HG03457 (cell line): ENCODE data around the gene ALDH1L1.

ENCODE experiments used
- ATAC-seq: cut with Tn5 transposase; IDR thresholded peaks from one replicate; pipeline ENCODE4 v1.9.1; 2021; ENCODE audit warnings: moderate number of reproducible peaks; ENCODE audit not compliant: unreplicated experiment

Gene ALDH1L1

GRCh38 chr3:126124148-126124868 lies 56.1 kb downstream of the ALDH1L1 start:
- ATAC-seq = no peak

GRCh38 chr3:126121632-126122031 lies 58.8 kb downstream of the ALDH1L1 start:
- ATAC-seq = no peak

- no peak for ATAC-seq
These were observed 59.3 kb downstream of the ALDH1L1 start for GRCh38 chr3:126121074-126121473.

- ATAC-seq = no peak
These were observed 60.4 kb downstream of the ALDH1L1 start for GRCh38 chr3:126119976-126120375.

GRCh38 chr3:126119008-126119675 lies 61.2 kb downstream of the ALDH1L1 start:
- no peak for ATAC-seq

- no peak for ATAC-seq
These were observed 61.8 kb downstream of the ALDH1L1 start for GRCh38 chr3:126118591-126118990.

- ATAC-seq = no peak
These were observed 62.6 kb downstream of the ALDH1L1 start for GRCh38 chr3:126117786-126118185.

- no peak for ATAC-seq
These were observed 63.2 kb downstream of the ALDH1L1 start for GRCh38 chr3:126117212-126117611.

- ATAC-seq = no peak
These were observed 63.9 kb downstream of the ALDH1L1 start for GRCh38 chr3:126116526-126116925.

GRCh38 chr3:126114443-126115386 lies 65.7 kb downstream of the ALDH1L1 start:
- no peak for ATAC-seq

GRCh38 chr3:126113733-126114442 lies 66.5 kb downstream of the ALDH1L1 start:
- ATAC-seq = no peak

GRCh38 chr3:126113238-126113555 lies 67.2 kb downstream of the ALDH1L1 start:
- no peak for ATAC-seq

GRCh38 chr3:126112531-126113237 lies 67.7 kb downstream of the ALDH1L1 start:
- no peak for ATAC-seq

- no peak for ATAC-seq
These were observed 68.6 kb downstream of the ALDH1L1 start for GRCh38 chr3:126111566-126112475.

- ATAC-seq = no peak
These were observed 69.2 kb downstream of the ALDH1L1 start for GRCh38 chr3:126111126-126111551.

GRCh38 chr3:126110431-126111125 lies 69.8 kb downstream of the ALDH1L1 start:
- no peak for ATAC-seq

GRCh38 chr3:126109880-126110235 lies 70.5 kb downstream of the ALDH1L1 start:
- ATAC-seq = no peak

- no peak for ATAC-seq
These were observed 71.1 kb downstream of the ALDH1L1 start for GRCh38 chr3:126109146-126109879.
